VCaP (cell line): ENCODE data around the gene VEPH1.

Experiments
- H3K27ac ChIP-seq: fragments of 450-650 bp; 2 replicates; pipeline ENCODE4 v1.5.1; 2017
- TF ChIP-seq, protein P1 (sequence below): fragments of 450-650 bp; conservative IDR thresholded peaks from 2 replicates; pipeline ENCODE4 v1.5.1; 2017; ENCODE audit warnings: mild to moderate bottlenecking, moderate library complexity

Gene VEPH1

DNA sequence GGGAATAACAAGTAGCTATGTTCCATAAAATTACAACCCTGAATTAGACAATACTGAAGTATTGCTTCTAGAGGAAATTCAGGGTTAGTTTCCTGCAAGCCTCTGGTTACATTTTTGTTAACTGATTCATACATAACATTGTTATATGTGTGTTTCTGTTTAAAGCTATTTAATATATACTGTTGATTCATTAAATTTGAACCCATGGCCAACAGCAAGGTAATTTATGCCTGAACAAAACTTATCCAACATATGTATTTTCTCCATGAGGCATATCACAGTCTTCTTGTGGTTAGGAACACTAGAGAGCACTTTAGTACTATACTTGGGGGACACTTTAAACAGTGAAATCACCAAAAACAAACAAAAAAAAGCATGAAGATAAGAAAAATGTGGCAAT lies 114.2 kb downstream of the VEPH1 start:
- TF ChIP-seq, protein P1, sequence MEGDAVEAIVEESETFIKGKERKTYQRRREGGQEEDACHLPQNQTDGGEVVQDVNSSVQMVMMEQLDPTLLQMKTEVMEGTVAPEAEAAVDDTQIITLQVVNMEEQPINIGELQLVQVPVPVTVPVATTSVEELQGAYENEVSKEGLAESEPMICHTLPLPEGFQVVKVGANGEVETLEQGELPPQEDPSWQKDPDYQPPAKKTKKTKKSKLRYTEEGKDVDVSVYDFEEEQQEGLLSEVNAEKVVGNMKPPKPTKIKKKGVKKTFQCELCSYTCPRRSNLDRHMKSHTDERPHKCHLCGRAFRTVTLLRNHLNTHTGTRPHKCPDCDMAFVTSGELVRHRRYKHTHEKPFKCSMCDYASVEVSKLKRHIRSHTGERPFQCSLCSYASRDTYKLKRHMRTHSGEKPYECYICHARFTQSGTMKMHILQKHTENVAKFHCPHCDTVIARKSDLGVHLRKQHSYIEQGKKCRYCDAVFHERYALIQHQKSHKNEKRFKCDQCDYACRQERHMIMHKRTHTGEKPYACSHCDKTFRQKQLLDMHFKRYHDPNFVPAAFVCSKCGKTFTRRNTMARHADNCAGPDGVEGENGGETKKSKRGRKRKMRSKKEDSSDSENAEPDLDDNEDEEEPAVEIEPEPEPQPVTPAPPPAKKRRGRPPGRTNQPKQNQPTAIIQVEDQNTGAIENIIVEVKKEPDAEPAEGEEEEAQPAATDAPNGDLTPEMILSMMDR: no peak
- no peak overlapping the region for H3K27ac ChIP-seq

DNA sequence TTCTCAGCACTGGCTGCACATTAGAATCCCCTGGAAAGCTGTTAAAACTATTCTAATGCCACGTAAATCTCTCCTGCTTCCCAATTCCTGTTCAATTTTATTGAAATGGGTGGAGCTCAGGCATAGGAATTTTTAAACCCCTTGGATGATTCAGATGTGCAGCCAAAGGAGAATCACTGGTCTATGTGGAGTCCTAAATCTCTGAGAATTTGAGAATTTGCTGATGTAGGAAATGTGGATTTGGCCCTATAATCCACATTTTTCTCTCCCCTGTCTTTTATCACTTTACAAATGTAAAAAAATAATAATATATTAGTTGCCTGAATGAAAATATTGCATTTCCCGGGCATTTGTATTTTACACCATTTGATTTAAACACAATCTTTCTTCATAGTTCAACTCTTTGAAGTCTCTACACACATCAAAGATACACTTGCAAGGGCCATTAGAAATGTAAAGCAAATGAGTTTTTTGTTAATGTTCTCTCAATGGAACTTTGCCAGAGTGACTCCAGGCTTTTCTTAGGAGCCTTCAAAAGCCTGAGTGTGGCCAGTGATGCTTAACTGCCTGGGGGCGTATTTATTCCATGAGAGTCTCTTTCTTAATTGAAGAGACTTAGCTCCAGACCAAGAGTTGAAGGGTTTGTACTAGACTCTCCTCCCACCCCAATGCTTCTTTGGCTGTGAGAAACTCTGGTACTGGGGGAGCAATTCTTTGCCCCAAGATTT lies 115.3 kb downstream of the VEPH1 start:
- H3K27ac ChIP-seq: no peak overlapping the region
- TF ChIP-seq, protein P1: no peak

DNA sequence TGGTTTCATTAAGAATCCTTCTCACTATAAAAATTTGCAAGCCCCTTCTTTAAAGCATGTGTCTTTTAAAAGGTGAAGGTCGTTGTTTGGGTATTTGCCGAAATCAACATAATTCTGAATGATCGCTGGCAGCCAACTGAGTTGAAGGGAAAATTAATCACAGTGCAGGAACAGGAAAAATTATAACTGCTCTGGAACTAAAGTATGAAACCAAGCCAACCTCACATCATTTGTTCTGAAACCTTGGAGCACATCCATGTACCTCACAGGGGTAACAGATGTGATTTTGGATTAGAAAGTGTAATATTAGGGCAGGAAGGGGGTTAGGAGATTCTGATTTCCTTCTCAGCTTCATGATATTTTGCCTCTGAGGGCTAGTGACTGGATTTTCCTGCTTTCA lies 118.7 kb downstream of the VEPH1 start:
- no peak overlapping the region for H3K27ac ChIP-seq
- TF ChIP-seq, protein P1: no peak

DNA sequence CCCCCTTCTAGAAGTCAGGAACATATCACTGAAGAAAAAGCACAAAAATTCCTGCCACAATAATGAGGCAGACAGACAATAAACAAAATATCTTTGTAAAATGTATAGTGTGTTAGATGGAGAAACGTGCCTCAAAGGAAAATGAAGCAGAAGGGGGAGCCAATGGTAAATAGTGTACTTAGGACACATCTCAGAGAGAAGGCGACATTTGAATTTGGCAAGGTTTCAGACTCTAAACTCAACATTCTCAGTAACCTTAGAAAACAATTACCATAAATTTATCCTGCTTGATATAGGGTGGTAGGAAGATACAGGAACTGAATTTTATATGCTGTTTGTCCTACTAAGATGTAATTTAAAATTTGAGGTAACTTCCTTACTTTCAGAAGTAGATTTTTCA lies 119.2 kb downstream of the VEPH1 start:
- no peak overlapping the region for H3K27ac ChIP-seq
- TF ChIP-seq, protein P1: no peak

DNA sequence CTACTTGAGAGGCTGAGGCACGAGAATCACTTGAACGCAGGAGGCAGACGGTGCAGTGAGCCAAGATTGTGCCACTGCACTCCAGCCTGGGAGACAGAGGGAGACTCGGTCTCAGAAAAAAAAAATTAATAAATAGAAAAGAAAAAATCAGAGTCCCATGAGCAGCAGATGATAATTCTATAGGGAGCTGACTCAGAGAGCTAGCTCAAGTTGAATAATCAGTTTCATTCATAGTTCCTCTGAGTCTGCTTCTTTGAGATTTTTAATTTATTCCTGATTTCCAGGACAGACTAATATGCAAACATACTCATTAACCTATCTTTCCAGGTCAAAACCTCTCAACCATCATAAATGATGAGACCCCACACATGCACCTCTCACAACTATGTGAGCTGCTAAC lies 121.6 kb downstream of the VEPH1 start:
- H3K27ac ChIP-seq: no peak overlapping the region
- TF ChIP-seq, protein P1: no peak

DNA sequence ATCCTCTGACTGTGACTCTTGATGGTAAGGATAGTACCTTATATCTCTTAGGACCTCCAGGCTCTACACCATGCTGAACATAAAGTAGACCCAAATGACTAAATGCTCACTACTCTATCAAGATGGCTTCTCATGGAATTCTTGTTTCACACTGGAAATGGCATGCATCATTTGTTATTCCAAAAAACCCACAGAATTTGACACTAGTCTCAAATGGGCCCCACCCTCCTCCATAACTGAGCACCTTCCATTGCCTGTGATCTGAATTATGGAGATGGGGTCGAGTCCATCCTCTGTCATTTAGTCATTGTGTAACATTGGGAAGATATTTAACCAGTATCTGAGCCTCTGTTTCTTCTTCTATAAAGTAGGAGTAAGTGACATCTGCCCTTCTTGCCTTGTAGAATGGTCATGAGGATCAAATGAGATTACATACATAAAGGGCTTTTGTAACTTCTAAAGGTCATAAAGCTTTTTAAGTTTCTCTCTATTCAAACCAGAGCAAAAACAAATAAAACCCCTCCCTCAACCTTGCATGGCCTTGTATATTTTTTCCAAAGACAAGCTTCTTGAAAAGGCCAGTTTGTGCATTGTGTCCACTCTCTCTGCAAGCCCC lies 123.6 kb downstream of the VEPH1 start:
- no peak overlapping the region for H3K27ac ChIP-seq
- TF ChIP-seq, protein P1: no peak

DNA sequence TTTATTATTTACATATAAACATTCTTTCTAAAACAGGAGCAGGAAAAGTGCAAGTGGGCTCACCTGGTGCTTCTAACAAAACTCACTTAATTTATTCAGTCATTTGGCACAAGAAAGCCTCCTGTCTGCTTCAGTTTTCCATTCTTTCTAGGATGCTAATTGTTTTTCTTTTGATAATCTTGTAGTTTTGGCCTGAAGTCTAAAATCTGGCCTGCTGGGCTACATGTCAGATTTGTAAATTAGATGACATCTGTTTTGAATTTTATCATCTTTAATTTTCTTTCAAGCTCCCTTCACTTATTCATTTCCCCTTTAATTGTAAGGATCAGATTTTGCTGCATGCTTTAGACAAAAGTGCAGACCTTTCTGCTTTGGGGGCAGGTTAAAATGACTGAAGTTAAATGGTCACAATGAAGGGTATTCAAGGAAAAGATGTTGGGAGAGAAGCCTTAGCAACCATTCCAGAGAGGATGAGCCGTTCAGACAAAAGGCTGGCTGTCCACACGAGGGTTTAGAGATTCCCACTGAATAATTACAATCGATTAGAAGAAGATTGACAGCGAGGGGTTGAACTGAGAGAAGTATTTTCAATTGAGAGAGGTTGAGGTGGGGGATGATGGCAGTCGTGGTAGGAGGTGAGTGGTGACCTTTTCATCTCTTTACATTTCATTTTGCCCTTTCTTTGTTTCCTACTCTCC lies 126.5 kb downstream of the VEPH1 start:
- H3K27ac ChIP-seq: no peak overlapping the region
- TF ChIP-seq, protein P1: no peak
